ENCODE data around the gene CENPC.

DNA sequence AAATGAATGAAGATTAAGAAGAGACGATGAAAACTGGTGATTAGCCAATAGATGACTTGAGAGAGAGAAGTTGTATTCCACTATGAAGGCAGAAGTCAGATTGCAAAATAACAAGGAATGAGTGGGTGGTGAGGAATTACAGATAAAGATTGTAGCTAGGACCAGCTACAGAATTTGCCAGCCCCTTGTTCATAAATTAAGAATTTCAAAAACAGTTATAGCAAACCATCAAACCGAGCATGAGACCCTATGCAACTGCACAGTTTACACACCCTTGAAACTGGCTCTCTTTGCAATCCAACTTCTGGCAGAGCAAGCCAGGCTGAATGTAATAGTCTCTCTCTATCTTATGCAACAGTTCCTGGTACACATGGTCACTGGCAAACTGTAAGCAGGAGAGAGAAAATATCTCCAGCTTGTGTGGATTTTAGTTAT, 48.5 kb upstream of the CENPC start:
- TF ChIP-seq, protein P1, sequence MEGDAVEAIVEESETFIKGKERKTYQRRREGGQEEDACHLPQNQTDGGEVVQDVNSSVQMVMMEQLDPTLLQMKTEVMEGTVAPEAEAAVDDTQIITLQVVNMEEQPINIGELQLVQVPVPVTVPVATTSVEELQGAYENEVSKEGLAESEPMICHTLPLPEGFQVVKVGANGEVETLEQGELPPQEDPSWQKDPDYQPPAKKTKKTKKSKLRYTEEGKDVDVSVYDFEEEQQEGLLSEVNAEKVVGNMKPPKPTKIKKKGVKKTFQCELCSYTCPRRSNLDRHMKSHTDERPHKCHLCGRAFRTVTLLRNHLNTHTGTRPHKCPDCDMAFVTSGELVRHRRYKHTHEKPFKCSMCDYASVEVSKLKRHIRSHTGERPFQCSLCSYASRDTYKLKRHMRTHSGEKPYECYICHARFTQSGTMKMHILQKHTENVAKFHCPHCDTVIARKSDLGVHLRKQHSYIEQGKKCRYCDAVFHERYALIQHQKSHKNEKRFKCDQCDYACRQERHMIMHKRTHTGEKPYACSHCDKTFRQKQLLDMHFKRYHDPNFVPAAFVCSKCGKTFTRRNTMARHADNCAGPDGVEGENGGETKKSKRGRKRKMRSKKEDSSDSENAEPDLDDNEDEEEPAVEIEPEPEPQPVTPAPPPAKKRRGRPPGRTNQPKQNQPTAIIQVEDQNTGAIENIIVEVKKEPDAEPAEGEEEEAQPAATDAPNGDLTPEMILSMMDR (IDR thresholded peaks at IDR 0.05) = no peak
- TF ChIP-seq EP300 (IDR thresholded peaks at IDR 0.05) = no peak
- TF ChIP-seq POLR2A (IDR thresholded peaks at IDR 0.05) = no peak

Measured in tibial nerve (tissue), 4 donors.